ENCODE data around the gene CNIH3. TPM values are rescaled to one million over a fixed set of nuclear protein-coding genes. Genes with fewer than 3 reads are reported as not detected.

CNIH3 gene
- total RNA-seq, 1 donor from 2014 or later, result 2.5 TPM

DNA sequence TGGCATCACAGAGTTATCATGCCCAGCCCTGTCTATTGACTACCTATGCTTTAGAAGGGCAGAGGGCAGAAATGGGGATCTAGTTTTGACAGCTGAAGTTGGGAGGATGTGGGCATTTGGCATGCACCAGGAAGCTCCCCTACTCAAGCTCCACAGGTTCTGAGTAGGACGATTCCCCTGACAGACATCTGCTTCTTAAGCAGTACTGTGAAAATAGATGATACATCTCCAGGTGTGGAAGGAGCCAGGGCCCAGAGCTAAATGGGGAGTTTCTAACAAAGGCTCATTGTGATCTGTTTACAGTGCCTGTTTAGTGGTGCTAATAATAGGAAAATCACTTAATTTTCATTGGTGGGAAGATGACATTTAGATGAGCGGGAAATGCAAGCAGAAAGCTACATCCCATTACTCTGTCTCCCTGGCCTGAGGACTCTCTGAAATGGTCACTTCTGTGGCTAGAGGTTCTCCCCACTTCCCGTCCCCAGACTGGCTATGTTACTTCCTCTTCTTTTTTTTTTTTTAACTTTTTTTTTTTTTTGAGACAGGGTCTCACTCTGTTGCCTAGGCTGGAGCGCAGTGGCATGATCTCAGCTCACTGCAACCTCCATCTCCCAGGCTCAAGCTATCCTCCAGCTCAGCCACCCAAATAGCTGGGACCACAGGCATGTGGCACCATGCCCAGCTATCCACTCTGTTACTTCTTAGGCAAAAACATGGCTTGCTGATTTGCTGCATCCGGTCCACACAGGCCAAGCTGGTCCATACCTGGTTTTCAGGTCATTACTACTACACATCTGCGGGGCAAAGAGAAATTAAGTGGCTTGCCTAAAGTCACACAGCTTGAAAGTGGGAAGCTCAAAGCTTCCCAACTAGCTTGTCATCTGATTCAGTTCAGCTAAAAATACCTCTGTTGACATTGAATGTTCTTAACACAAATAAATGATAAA lies 23.2 kb upstream of the CNIH3 start:
- Mint-ChIP-seq H3K4me1 (peaks cover 17% of the 10 kb centered on the region), H3K4me3 (no peak overlapping the region), H3K27me3 (ENCODE audit: insufficient read depth, low read depth) (peaks cover 2% of the 10 kb centered on the region), H3K27ac (no peak overlapping the region), H3K9me3 (no peaks in the 10 kb centered on the region), H3K36me3 (no peaks in the 10 kb centered on the region)
- Histone ChIP-seq H2AFZ (replicated peaks) (no peak overlapping the region), H3K36me3 (no peaks in the 10 kb centered on the region), H3K4me2 (no peak overlapping the region), H4K20me1 (ENCODE audit: low read depth) (no peaks in the 10 kb centered on the region), H3F3A (ENCODE audit: low read depth) (peaks cover 9% of the 10 kb centered on the region), H3K9me3 (ENCODE audit: low read depth) (no peaks in the 10 kb centered on the region), H3K4me1 (peaks cover 13% of the 10 kb centered on the region), H3K27me3 (no peaks in the 10 kb centered on the region), H3K9ac (no peak overlapping the region), H3K79me2 (ENCODE audit: low read depth) (no peaks in the 10 kb centered on the region), H3K4me3 (no peak overlapping the region), H3K27ac (no peak overlapping the region)
- no peak for DNase-seq (ENCODE audit: low spot score)
- TF ChIP-seq, protein P1, sequence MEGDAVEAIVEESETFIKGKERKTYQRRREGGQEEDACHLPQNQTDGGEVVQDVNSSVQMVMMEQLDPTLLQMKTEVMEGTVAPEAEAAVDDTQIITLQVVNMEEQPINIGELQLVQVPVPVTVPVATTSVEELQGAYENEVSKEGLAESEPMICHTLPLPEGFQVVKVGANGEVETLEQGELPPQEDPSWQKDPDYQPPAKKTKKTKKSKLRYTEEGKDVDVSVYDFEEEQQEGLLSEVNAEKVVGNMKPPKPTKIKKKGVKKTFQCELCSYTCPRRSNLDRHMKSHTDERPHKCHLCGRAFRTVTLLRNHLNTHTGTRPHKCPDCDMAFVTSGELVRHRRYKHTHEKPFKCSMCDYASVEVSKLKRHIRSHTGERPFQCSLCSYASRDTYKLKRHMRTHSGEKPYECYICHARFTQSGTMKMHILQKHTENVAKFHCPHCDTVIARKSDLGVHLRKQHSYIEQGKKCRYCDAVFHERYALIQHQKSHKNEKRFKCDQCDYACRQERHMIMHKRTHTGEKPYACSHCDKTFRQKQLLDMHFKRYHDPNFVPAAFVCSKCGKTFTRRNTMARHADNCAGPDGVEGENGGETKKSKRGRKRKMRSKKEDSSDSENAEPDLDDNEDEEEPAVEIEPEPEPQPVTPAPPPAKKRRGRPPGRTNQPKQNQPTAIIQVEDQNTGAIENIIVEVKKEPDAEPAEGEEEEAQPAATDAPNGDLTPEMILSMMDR (IDR thresholded peaks at IDR 0.05), result no peak
- TF ChIP-seq EZH2 (IDR thresholded peaks at IDR 0.05), result no peak
- TF ChIP-seq EZH2phosphoT487 (IDR thresholded peaks at IDR 0.05), result no peak

DNA sequence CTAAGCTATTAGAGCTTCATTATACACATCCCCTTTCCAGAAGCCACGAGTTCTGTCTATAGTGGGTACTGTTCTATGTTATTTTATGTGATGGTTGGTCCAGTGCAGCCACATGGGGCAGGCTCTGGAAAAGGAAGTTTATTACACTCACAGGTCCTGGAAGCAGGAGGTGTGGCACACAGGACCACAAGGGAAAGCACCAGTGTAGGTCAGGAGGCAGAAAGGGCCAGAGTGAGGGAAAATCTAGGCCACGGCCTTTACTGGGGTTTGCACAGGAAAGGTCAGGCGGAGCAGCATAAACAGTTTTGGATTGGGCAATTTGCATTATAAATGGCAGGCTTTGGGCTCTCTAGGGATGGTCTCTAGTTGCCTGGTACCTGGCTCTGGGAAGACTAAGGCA lies 21.8 kb upstream of the CNIH3 start:
- no peak for DNase-seq (ENCODE audit: low spot score)
- TF ChIP-seq EZH2phosphoT487 (IDR thresholded peaks at IDR 0.05), result no peak
- TF ChIP-seq, protein P1 (IDR thresholded peaks at IDR 0.05), result no peak
- TF ChIP-seq EZH2 (IDR thresholded peaks at IDR 0.05), result no peak
- H3K27me3 Mint-ChIP-seq (ENCODE audit: insufficient read depth, low read depth), result peaks cover 2% of the 10 kb centered on the region
- H3K79me2 ChIP-seq (ENCODE audit: low read depth), result no peaks in the 10 kb centered on the region
- H3K36me3 ChIP-seq, result no peaks in the 10 kb centered on the region
- no peak overlapping the region for H3K4me3 Mint-ChIP-seq
- H3K4me3 ChIP-seq, result no peak overlapping the region
- H3F3A ChIP-seq (ENCODE audit: low read depth), result no peaks in the 10 kb centered on the region
- H3K27me3 ChIP-seq, result no peaks in the 10 kb centered on the region
- H3K4me1 ChIP-seq, result peaks cover 3% of the 10 kb centered on the region
- no peak overlapping the region for H3K27ac Mint-ChIP-seq
- no peak overlapping the region for H3K4me2 ChIP-seq
- H3K36me3 Mint-ChIP-seq, result no peaks in the 10 kb centered on the region
- peaks cover 3% of the 10 kb centered on the region for H3K4me1 Mint-ChIP-seq
- H3K27ac ChIP-seq, result no peak overlapping the region
- H3K9me3 Mint-ChIP-seq, result no peaks in the 10 kb centered on the region
- no peaks in the 10 kb centered on the region for H3K9me3 ChIP-seq (ENCODE audit: low read depth)
- no peak overlapping the region for H3K9ac ChIP-seq
- H4K20me1 ChIP-seq (ENCODE audit: low read depth), result no peaks in the 10 kb centered on the region
- no peak overlapping the region for H2AFZ ChIP-seq (replicated peaks)

DNA sequence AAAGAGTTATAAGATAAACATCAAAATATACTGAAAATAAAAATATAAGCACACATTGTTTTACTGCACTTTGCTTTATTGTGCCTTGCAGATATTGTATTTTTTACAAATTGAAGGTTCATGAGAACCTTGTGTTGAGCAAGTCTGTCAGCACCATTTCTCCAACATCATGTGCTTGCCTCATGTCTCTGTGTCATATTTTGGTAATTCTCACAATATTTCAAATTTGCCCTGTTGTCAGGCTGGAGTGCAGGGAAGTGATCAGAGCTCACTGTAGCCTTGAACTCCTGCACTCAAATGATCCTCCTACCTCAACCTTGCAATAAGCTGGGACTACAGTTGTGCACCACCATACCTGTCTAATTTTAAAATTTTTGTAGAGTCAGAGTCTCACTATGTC lies 21.3 kb upstream of the CNIH3 start:
- H4K20me1 ChIP-seq (ENCODE audit: low read depth), result no peaks in the 10 kb centered on the region
- no peaks in the 10 kb centered on the region for H3K9me3 Mint-ChIP-seq

More for the DNA sequence above, 21.3 kb upstream of the CNIH3 start:
- Mint-ChIP-seq H3K27ac (no peak overlapping the region), H3K4me1 (no peaks in the 10 kb centered on the region), H3K36me3 (no peaks in the 10 kb centered on the region), H3K27me3 (ENCODE audit: insufficient read depth, low read depth) (peaks cover 2% of the 10 kb centered on the region), H3K4me3 (peak overlapping the region; percentile 54)
- DNase-seq (ENCODE audit: low spot score), result no peak
- no peak overlapping the region for H3K9ac ChIP-seq
- no peaks in the 10 kb centered on the region for H3K79me2 ChIP-seq (ENCODE audit: low read depth)
- H3K27ac ChIP-seq, result no peak overlapping the region
- H2AFZ ChIP-seq (replicated peaks), result no peak overlapping the region
- no peaks in the 10 kb centered on the region for H3K4me1 ChIP-seq
- H3K27me3 ChIP-seq, result no peaks in the 10 kb centered on the region
- no peaks in the 10 kb centered on the region for H3F3A ChIP-seq (ENCODE audit: low read depth)
- no peaks in the 10 kb centered on the region for H3K9me3 ChIP-seq (ENCODE audit: low read depth)
- H3K36me3 ChIP-seq, result no peaks in the 10 kb centered on the region
- H3K4me2 ChIP-seq, result no peak overlapping the region
- TF ChIP-seq EZH2phosphoT487 (IDR thresholded peaks at IDR 0.05), result no peak
- TF ChIP-seq, protein P1 (IDR thresholded peaks at IDR 0.05), result no peak
- TF ChIP-seq EZH2 (IDR thresholded peaks at IDR 0.05), result no peak
- no peak overlapping the region for H3K4me3 ChIP-seq
